ENCODE data around the gene PCLAF. TPM values are rescaled to one million over a fixed set of nuclear protein-coding genes. Genes with fewer than 3 reads are reported as not detected.

The PCLAF gene
- polyA plus RNA-seq, 3 donors: not detected

GRCh38 chr15:64344651-64345294 lies 36.5 kb downstream of the PCLAF start:
- H3K27ac Mint-ChIP-seq: no peak overlapping the region
- H3K4me2 ChIP-seq (replicated peaks; ENCODE audit: extremely low read depth, low read length, poor library complexity, severe bottlenecking): no peak overlapping the region
- no peaks in the 10 kb centered on the region for H3K4me1 Mint-ChIP-seq
- no peaks in the 10 kb centered on the region for H3K9me3 ChIP-seq (replicated peaks in 1 of 2; ENCODE audit: control insufficient read depth in 1 of 2, insufficient read depth in 1 of 2, low read length in 2 of 2)
- H3K36me3 Mint-ChIP-seq: peaks cover 43 to 49% of the 10 kb centered on the region in 2 donors
- no peak for TF ChIP-seq CTCF (IDR thresholded peaks at IDR 0.05)
- H3K4me1 ChIP-seq (ENCODE audit: control insufficient read depth in 1 of 2, insufficient read depth in 2 of 2, low read length in 2 of 2): no peaks in the 10 kb centered on the region
- peak overlapping the region; percentile 4 for H3K9ac ChIP-seq (ENCODE audit: insufficient read depth, low read length, poor library complexity, severe bottlenecking)
- peaks cover 0 to 2% (median 0%) of the 10 kb centered on the region in 7 donors for H3K9me3 Mint-ChIP-seq
- intact Hi-C loops (cut with micrococcal nuclease): no loop called here
- peaks cover 18 to 60% of the 10 kb centered on the region in 2 donors for H3K36me3 ChIP-seq (replicated peaks in 1 of 2; ENCODE audit: control insufficient read depth in 1 of 2, insufficient read depth in 2 of 2, low read length in 2 of 2)
- peaks cover 67% of the 10 kb centered on the region for H3K79me2 ChIP-seq (ENCODE audit: insufficient read depth, low read length)
- no peak overlapping the region for H3K4me3 Mint-ChIP-seq
- no peak for DNase-seq
- H3K4me3 ChIP-seq (replicated peaks in 1 of 3; ENCODE audit: low read depth in 2 of 3, low read length in 3 of 3): no peak overlapping the region
- no peak overlapping the region for H2AFZ ChIP-seq (ENCODE audit: insufficient read depth, low read depth, low read length, poor library complexity, severe bottlenecking)
- H4K20me1 ChIP-seq (ENCODE audit: insufficient read depth, low read length): peaks cover 54% of the 10 kb centered on the region
- H3K27ac ChIP-seq (ENCODE audit: low read depth in 1 of 2, low read length in 2 of 2): no peak overlapping the region
- H3K27me3 ChIP-seq (ENCODE audit: control insufficient read depth in 2 of 2, insufficient read depth in 2 of 2, low read length in 2 of 2): no peaks in the 10 kb centered on the region
- H3K27me3 Mint-ChIP-seq (ENCODE audit: low read depth in 3 of 3): peaks cover 0 to 1% (median 0%) of the 10 kb centered on the region in 3 donors

GRCh38 chr15:64343841-64344240 lies 37.4 kb downstream of the PCLAF start:
- TF ChIP-seq CTCF (IDR thresholded peaks at IDR 0.05): no peak
- Histone ChIP-seq H3K9ac (ENCODE audit: insufficient read depth, low read length, poor library complexity, severe bottlenecking) (no peak overlapping the region), H3K36me3 (replicated peaks in 1 of 2; ENCODE audit: control insufficient read depth in 1 of 2, insufficient read depth in 2 of 2, low read length in 2 of 2) (peaks cover 19 to 64% of the 10 kb centered on the region in 2 donors), H3K9me3 (replicated peaks in 1 of 2; ENCODE audit: control insufficient read depth in 1 of 2, insufficient read depth in 1 of 2, low read length in 2 of 2) (no peaks in the 10 kb centered on the region), H3K4me1 (ENCODE audit: control insufficient read depth in 1 of 2, insufficient read depth in 2 of 2, low read length in 2 of 2) (no peaks in the 10 kb centered on the region), H3K27ac (ENCODE audit: low read depth in 1 of 2, low read length in 2 of 2) (no peak overlapping the region), H3K4me2 (replicated peaks; ENCODE audit: extremely low read depth, low read length, poor library complexity, severe bottlenecking) (no peak overlapping the region), H4K20me1 (ENCODE audit: insufficient read depth, low read length) (peaks cover 46% of the 10 kb centered on the region), H3K27me3 (ENCODE audit: control insufficient read depth in 2 of 2, insufficient read depth in 2 of 2, low read length in 2 of 2) (no peaks in the 10 kb centered on the region), H3K79me2 (ENCODE audit: insufficient read depth, low read length) (peaks cover 58% of the 10 kb centered on the region), H2AFZ (ENCODE audit: insufficient read depth, low read depth, low read length, poor library complexity, severe bottlenecking) (no peak overlapping the region), H3K4me3 (replicated peaks in 1 of 3; ENCODE audit: low read depth in 2 of 3, low read length in 3 of 3) (no peak overlapping the region)
- no CpG with 5 or more reads among the region's 2 CpGs for WGBS (ENCODE audit: insufficient coverage)
- H3K9me3 Mint-ChIP-seq: peaks cover 0 to 2% (median 0%) of the 10 kb centered on the region in 7 donors
- intact Hi-C loops (cut with micrococcal nuclease): no loop called here
- H3K27ac Mint-ChIP-seq: no peak overlapping the region
- no peaks in the 10 kb centered on the region for H3K4me1 Mint-ChIP-seq
- no peak overlapping the region for H3K4me3 Mint-ChIP-seq
- H3K27me3 Mint-ChIP-seq (ENCODE audit: low read depth in 3 of 3): peaks cover 0 to 1% (median 0%) of the 10 kb centered on the region in 3 donors
- DNase-seq: no peak
- H3K36me3 Mint-ChIP-seq: peaks cover 41 to 45% of the 10 kb centered on the region in 2 donors

All from CD14-positive monocyte (primary cell).